ENCODE measurements around the gene PTPRM. TPM values are rescaled to one million over a fixed set of nuclear protein-coding genes. Genes with fewer than 3 reads are reported as not detected.

Gene PTPRM
- total and polyA plus RNA-seq, 7 donors, result 3.9 to 151 (median 62.8) TPM

GRCh38 chr18:7597500-7597899 is 30.4 kb downstream of the PTPRM start:
- intact Hi-C loops (cut with DNase I), result no loop called here
- WGBS, 2 donors, result 90 to 91% methylated on average over 3 of the region's 3 CpGs
- peaks cover 0 to 32% (median 14%) of the 10 kb centered on the region in 4 donors for H3K4me1 ChIP-seq
- H3K27me3 ChIP-seq, result no peaks in the 10 kb centered on the region
- no peak for TF ChIP-seq POLR2AphosphoS5 (IDR thresholded peaks at IDR 0.05)
- no peak for TF ChIP-seq EP300 (IDR thresholded peaks at IDR 0.05)
- TF ChIP-seq CTCF (IDR thresholded peaks at IDR 0.05), result no peak
- TF ChIP-seq POLR2A (IDR thresholded peaks at IDR 0.05), result no peak
- no peak for DNase-seq
- H3K27ac ChIP-seq, result no peak overlapping the region
- no peaks in the 10 kb centered on the region for H3K9me3 ChIP-seq
- H3K36me3 ChIP-seq, result no peaks in the 10 kb centered on the region
- no peak overlapping the region for H3K4me3 ChIP-seq

GRCh38 chr18:7598167-7599047 is 31.3 kb downstream of the PTPRM start:
- DNase-seq, result no peak
- no peaks in the 10 kb centered on the region for H3K36me3 ChIP-seq
- no peak overlapping the region for H3K4me3 ChIP-seq
- no peaks in the 10 kb centered on the region for H3K27me3 ChIP-seq
- intact Hi-C loops (cut with DNase I), result no loop called here
- WGBS, 2 donors, result 84% methylated on average over 7 of the region's 7 CpGs
- H3K9me3 ChIP-seq, result no peaks in the 10 kb centered on the region
- H3K27ac ChIP-seq, result no peak overlapping the region
- TF ChIP-seq CTCF (IDR thresholded peaks at IDR 0.05) (no peak), POLR2A (IDR thresholded peaks at IDR 0.05) (no peak)
- peaks cover 0 to 34% (median 16%) of the 10 kb centered on the region in 4 donors for H3K4me1 ChIP-seq

- Histone ChIP-seq H3K9me3 (no peaks in the 10 kb centered on the region), H3K4me1 (peaks cover 0 to 39% (median 28%) of the 10 kb centered on the region in 4 donors)
Measured at GRCh38 chr18:7600036-7600435, 32.9 kb downstream of the PTPRM start.

GRCh38 chr18:7600528-7601245 is 33.6 kb downstream of the PTPRM start:
- Histone ChIP-seq H3K27ac (no peak overlapping the region), H3K27me3 (no peaks in the 10 kb centered on the region), H3K9me3 (no peaks in the 10 kb centered on the region), H3K4me3 (no peak overlapping the region), H3K36me3 (no peaks in the 10 kb centered on the region), H3K4me1 (peaks cover 0 to 38% (median 27%) of the 10 kb centered on the region in 4 donors)
- WGBS, 2 donors, result 88 to 90% methylated on average over 13 of the region's 13 CpGs
- TF ChIP-seq POLR2AphosphoS5 (IDR thresholded peaks at IDR 0.05) (no peak), CTCF (IDR thresholded peaks at IDR 0.05) (no peak)
- DNase-seq, result no peak
- intact Hi-C loops (cut with DNase I), result no loop called here

More at GRCh38 chr18:7600036-7600435, 32.9 kb downstream of the PTPRM start:
- Histone ChIP-seq H3K36me3 (no peaks in the 10 kb centered on the region), H3K27me3 (no peaks in the 10 kb centered on the region), H3K4me3 (no peak overlapping the region), H3K27ac (no peak overlapping the region)
- TF ChIP-seq POLR2A (IDR thresholded peaks at IDR 0.05) (no peak), CTCF (IDR thresholded peaks at IDR 0.05) (no peak)
- WGBS, 2 donors, result 87 to 90% methylated on average over 6 of the region's 6 CpGs
- DNase-seq, result no peak
- intact Hi-C loops (cut with DNase I), result no loop called here

Data from sigmoid colon (tissue), 7 donors.